Inflammatory macrophage treated with lipopolysaccharide for 1 hour (primary cell): ENCODE measurements around the gene LRFN2.

Experiments
- DNase-seq, 2 donors: peaks; one replicate each; pipeline ENCODE4 v3.0.0-alpha.2; 2020 to 2022

The LRFN2 gene

DNA sequence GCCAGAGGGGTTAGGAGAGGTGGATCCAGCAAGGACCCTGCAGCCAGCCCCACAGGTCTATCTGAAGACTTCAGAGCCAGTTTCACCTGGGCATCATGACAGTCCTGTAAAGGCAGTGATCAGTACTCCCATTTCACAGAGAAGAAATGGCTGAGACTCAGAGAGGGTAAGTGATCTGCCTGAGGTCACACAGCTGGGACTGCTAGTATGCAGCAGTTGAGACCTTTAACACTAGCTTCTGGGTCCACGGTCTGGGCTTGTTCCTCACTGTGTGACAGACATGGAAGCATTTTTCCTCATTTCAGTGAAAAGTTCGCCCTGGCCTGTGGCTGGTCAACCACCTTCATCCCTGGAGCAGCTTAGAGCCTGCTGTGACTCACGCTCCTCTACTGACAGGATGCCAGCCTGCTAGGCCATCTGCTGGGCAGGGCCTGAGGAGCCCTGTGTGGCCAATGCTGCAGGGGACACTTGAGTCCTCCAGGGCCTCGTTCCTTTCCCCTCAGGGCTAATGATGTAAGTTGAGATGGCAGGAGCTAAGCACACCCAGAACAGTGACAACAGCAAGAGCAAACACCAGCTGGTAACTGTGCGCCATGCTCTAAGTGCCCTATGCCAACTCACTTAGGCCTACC, 192.0 kb downstream of the LRFN2 start:
- DNase-seq, result no peak

DNA sequence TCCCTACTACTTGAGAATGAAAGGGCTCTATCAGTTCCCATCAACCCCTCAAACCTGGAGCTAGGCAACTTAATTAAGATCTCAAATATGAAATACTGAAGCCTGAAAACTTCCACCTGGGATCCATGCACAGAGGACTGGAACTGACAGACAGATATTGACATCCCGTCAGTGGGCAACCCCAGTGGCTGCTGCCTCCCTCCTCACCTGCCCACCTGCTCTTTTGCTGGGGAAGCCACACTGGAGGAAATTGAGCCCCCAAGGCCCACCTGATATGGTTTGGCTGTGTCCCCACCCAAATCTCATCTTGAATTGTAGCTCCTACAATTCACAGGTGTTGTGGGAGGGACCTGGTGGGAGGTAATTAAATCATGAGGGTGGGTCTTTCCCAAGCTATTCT, 192.8 kb downstream of the LRFN2 start:
- no peak for DNase-seq

DNA sequence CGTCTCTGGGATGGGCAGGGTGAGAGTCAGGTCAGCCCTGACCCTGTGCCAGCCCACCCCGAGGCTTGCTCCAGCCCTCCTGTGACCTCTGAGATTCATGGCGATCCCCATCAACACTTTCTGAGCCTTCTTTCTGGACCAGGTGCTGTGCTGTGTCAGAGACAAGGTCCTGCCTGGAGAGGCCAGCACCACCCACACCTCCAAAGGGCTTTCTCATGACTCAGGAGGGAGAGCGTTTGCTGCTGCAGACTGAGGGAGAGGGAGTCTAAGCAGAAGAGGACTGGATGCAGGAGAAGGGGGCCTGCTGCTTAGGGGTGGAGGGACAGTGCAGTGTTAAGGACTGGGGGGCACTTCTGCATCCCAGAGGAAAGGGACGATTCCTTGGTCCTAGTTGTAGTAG, 193.5 kb downstream of the LRFN2 start:
- DNase-seq, result no peak

DNA sequence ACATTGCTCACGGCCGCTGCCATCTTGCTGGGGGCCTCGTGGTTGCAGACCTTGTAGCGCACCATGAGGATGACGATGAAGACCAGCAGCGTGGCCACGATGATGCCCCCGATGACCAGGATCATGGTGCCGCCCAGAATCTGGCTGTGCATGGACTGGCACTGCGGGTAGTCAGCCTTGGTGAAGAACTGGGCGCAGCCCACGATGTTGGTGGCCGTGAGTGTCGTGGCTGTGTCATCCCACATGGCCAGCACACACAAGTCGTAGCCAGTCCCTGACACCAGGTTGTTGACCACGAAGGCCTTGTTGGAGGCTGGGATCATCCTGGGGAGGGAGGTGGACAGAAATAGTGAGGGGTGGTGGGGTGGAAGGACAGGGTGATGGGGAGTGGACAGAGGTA, 194.6 kb downstream of the LRFN2 start:
- DNase-seq, result no peak

DNA sequence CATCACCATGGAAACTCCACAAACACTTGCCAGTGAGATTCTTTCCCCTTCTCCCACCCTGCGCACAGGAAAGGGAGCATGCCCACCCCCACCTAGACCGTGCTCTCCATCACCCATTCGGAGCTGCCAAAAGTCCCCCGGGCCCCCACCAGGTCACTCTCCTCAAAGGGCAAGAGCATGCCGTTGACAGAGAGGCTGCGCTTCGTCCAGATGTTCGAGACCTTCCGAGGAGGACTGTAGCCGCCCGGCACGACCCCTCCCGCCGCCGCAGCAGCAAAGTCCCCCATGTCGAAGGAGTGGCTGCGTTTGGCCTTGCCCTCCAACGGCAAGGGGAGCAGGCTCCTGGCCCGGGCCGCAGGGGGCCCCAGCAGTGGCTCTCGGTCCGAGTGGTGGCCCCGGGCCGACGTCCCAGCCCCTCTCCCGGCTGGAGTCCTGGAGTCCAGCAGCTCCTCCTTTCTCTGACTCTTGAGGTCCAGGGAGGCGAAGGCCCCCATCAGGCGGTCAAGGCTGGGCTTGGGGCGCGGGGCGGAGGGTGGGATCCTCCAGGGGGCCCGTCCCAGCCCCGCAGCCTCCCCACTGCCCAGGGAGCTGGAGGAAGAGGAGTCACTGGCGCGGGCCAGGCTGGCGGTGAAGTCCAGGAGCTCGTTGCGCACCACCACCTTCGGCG, 195.2 kb downstream of the LRFN2 start:
- no peak for DNase-seq

DNA sequence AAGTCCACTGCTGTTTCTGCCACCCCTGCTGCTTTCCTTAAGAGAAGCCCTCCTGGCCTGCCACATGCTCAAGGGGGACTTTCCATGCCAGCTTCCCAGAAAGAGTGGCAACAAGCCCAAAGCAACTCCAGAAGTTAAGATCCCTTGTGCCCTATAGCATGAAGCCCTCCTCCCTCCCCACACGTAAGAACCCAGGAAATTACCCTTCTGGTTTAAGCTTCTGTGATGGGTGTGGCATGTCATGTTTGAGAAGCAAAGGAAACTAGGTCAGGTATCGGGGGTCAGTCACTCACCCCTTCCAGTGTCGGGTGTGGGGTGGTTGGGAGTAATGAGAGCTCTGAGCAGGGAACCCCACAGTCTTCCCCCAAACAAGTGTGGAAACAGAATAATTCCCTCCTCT, 196.1 kb downstream of the LRFN2 start:
- DNase-seq, result no peak

DNA sequence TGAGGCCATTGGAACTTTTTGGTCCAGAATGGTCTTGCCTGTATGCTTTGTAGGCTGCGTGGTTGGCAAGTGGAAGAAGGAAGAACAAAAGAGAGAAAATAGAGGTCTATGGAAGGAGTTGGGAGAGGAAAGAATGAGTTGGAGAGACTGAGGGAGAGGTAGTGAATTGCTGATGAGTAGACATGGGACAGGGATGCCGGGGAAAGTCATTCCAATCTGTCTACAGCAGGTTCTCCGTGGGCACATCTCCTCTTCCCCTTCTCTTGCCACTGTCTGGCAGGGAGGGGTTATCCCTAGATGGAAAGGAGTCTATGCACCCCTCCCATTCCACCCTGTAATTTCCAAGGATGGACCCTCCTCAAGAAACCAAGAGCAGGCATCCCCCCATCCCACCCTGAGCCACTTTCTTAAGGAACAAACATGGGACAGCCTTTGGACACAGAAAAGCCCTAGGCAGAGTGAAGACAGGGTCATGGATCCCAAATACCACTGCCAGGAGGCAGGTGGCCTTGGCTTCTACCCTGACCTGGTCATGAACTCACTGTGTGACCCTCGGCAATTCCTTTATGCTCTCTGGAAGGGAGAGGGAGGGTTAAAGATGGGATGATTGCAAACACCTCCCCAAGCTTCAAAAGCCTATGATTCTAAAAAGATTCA, 196.9 kb downstream of the LRFN2 start:
- no peak for DNase-seq

DNA sequence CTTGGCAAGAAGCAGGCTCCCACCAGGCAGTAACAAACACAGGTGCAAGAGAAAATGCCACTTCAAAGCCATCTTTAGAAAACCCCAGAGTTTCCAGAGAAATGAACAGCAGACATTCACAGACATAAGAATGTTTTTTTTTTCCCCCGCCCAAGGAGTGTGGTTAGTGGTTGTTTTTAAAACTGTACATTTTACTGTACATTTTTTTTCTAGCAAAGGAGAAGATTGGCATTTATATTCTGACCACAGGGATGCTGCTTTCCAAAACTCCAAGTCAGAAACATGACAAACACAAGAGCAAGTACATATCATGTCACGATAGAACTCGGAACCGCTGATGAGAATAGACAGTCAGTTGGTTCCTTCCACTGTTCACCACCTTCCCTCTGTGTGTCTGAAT, 197.9 kb downstream of the LRFN2 start:
- DNase-seq, result no peak

DNA sequence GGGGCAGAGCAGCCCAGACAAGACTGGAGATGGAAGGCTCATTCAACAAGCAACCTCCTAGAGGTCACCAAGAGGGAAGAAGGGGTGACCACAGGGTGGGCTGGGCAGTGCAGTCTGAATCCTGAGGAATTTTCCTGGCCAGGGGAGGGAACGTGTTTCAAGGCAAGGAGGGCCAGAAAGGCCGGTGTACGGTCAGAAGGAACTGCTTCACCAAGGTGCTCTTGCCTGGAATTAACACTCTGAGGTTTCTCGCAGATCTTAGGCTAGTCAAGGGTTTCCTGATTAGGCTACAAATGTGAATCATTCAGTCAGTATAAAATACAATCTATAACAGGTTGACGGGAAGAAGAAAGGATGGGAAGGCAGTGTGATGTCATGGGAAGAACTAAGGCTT, 199.3 kb downstream of the LRFN2 start:
- DNase-seq, result no peak

DNA sequence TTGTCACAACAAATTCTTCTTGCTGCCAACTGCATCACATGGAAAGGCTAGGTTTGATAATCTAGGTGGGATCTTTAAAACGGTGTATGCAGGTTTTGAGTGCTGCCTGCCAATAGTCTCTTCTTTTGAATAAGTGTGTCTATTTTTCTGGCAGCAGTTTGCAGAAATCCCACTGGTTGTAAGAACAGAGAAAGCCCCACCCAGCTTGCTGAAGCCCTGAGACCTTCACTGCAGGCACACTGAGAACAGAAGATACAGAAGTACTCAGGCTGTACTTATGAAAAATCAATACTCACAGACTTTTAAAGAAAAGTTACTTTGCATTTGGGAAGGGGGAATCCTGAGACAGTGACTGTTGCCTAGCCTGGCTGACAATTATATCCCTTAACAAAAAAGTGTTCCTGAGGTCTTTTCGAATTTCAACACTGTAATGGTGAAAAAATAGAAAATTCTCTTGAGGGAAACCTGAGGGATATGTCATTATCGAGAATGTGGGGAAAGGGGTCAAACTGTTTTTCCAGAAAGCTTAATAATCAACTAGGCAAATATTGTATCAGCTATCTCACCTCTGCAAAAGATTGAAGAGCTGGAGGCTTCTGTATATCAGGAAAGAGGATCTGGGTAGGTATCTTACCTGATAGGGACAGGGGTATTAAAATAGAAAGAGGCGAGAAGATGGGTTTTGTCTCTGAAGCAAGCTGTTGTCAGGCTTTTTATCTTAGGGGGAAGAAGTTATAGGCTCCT, 199.9 kb downstream of the LRFN2 start:
- no peak for DNase-seq

DNA sequence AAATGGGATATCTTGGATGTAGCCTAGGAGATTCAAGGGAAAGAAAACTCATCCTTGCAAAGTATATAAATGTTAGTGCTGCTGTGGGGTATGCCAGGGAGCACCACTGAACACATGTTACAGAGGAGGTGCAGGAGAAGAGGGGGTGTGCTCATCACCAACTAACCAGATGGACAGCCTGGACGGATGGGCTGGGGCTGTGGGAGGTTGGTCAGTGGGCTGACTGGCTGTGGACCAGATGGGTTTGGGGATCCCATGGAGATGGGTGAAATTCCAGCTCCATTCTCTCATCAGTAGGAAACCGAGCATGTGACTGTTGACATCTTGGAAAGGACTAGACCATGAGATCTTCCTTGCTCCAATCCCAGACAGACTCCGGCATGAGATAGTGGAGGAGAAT, 201.0 kb downstream of the LRFN2 start:
- no peak for DNase-seq

DNA sequence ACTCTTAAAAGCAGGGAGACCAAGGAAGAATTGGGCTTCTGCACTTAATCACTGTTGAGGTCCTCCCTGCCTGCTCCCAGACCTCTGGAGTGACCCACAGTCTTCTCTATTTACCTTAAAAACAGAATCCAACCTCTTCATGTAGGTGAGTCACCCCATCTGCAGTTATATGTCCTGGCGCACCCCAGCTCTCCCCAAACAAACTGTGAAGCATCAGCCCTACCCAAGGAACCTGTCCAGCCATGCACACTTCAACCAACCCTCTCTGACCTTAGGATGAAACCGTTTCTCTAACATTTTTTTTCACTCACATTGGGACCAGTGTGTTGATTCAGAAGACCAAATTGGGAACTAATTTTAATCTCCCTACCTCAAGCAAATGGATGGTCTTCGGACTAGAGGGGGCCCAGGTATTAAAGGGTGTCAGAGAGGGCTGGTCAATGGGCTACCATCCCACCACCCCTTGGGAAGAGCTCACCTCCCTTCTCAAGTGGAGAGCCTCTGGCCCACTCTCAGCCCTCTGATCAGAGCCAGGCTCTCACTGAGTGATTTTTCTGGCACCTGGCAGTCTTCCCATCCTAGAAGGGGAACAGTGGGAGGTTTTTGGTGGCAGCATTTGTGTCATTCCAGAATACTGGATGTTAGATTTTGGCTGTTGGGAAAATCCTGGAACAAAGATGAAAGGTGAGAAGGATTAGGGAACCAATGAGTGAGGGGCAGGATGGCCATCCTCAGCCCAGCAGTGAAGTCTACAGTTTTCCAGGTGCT, 203.6 kb downstream of the LRFN2 start:
- DNase-seq, result no peak

DNA sequence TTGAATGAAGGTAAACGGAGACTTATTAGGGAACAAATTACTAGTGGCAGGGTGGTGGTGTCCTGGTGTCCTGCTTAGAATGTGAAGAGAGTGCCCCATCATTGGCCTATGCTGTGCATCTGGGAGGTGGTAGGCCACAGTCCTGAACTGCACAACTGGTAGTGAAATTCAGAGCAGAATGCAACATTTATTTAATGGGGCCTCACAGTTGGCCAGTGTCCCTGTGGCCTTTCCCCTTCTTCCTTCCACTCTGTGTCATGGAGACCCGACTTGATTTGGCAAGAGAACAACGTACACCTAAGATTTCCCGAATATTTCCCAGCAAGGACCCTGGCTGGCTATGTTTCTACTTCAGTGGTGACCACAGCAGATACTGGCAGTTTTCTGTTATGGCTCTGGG, 206.9 kb downstream of the LRFN2 start:
- DNase-seq, result no peak

DNA sequence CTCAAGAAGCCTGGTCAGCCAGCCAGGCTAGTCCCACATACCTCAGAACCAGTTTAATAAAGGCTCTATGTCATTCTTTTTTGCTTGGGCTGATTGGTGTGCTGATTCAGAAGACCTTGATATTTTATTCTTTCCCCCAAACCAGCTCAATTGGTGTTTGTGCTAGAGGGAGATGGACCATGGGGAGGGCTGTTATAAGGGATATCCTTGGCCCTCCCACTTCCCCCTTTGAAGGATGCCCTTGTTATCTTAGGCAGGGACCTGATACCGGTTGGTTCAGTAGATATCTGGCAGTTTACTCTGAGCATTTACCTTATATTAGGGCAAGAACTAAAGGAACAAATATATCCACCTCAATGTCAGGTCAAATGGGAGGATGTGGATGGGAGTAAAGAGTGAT, 207.4 kb downstream of the LRFN2 start:
- DNase-seq, result no peak

DNA sequence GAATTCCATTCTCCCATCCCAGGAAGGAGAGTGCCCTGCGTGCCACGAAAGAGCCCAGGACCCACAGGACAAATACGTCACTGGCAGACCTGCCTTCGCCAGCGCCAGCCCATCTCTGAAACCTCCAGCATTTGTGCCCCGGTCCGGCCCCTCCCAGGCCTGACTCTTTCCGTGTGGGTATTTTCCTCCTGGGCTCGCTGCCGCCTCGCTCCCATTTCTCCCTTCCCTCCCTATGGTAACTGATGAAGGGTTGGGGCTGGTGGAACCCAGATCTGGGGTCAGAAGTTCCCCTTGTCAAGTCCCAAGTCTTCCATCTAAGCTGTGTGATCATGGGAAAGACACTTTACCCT, 208.5 kb downstream of the LRFN2 start:
- no peak for DNase-seq

DNA sequence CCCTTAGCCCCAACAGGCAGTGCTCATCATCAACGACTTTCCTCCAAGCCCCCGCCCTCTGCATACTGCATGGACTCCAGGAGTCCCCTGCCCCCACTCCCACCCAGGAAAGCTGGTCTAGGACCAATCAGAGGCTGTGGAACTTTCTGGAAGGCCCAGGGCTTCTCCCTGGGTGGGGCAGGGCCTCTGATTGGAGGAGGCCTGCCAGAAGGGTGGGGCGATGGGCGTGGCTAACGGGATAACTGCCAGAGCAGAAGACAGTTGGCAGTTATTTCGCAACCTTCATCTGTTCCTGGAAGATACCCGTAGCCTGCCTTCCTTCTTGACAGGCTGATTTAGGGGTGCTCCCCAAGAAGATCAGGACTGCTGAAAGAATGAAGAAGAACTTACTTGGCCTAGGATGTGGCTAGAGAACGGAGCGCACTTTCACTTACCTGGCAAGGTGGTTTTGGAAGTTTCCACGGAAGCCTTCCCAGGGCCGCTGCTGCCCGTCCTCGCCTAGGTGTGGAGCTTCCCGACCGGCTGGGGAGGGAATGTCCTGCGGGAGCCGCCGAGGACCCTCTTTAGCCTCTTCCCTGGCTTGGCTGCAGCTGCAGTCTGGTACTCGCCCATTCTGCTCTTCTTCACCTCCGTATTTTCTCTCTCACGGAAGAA, 209.0 kb downstream of the LRFN2 start:
- no peak for DNase-seq

DNA sequence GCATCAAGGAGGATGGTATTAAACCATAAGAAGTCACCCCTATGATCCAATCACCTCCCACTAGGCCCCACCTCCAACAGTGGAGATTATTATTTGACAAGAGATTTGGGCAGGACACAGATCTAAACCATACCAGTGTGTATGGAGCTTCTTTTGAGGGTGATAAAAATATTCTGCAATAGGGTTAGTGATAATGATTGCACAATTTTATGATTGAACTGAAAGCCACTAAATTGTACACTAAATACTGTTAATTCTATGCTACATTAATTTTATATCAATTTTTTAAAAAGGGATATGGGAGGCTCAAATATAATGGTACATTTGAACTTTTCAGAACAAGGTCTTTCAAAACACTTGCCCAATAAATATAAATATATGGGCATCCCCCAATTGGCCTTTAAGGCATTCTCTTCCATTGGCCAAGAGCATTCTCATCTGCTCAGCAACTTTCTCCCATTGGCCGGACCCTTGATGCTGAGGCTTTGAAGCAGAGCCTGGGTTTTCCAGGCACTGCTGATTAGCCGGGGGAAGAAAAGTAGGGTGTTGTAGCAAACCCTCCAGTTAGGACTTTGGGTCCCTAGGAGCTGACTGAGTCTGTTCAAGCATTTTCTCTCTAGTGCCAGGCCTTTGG, 209.9 kb downstream of the LRFN2 start:
- DNase-seq, result no peak

DNA sequence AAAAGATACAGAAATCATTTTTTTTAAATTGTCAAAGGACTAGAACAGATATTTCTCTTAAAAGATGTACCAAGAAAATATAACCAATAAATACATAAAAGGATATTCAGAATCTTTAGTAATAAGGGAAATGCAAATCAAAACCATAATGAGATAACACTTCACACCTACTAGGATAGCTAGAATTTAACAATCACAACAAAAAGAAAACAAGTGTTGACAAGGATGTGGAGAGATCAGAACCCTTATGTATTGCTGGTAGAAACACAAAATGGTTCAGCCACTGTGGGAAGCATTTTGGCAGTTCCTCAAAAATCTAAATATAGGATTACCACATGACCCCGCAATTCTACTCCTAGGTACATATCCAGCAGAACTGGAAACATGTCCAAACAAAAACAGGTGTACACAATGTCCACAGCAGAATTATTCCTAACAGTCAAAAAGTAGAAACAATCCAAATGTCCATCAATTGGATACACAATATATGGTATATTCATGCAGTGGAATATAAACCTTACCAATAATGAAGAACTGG, 211.0 kb downstream of the LRFN2 start:
- no peak for DNase-seq

DNA sequence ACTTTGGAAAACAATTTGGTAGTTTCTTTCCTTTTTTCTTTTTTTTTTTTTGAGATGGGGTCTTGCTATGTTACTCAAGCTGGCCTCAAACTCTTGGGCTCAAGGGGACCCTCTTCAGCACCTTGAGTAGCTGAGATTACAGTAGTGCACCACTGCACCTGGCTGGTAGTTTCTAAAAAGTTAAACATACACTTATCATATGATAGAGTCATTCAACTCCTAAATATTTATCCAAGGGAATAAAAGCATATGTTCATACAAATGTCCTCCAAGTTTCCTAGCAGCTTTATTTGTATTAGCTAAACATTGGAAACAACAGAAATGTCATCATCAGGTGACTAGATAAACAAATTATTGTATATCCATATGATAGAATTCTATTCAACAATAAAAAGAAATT, 213.9 kb downstream of the LRFN2 start:
- no peak for DNase-seq

DNA sequence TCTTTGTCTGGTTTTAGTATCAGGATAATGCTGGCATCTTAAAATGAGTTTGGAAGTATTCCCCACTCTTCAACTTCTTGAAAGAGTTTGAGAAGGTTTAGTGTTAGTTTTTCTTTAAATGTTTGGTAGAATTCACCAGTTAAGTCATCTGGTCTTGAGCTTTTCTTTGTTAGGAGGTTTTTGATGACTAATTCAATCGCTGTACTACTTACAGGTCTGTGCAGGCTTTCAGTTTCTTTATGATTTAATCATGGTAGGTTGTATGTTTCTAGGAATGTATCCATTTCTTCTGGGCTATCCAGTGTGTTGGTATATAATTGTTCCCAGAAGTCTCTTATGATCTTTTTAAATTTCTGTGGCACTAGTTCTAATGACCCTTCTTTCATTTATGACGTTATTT, 215.5 kb downstream of the LRFN2 start:
- DNase-seq, result no peak

DNA sequence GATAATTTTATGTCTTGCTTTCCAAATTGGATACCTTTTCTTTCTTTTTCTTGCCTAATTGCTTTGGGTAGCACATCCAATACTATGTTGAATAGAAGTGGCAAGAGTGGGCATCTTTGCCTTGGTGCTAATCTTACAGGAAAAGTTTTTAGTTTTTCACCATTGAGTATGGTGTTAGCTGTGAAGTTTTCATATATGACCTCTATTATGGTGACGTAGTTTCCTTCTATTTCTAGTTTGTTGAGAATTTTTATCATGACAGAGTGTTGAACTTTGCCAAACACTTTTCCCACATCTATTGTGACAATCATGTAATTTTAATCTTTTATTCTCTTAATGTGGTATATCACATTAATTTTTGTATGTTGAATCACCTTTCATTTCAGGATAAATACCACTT, 216.1 kb downstream of the LRFN2 start:
- DNase-seq, result no peak

DNA sequence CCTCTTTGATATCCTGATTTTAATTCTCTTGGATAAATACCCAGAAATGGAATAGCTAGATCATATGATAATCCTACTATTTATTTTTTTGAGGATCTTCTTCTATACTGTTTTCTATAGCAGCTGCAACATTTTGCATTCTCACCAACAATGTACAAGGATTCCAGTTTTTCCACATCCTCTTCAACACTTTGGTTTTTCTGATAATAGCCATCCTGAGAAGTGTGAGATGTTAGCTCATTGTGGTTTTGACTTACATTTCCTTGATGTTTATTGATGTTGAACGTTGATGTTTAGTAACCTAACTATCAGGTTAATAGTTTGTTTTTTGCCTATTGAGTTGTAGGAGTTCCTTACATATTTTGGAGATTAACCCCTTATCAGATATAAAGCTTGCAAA, 217.3 kb downstream of the LRFN2 start:
- DNase-seq, result no peak
